ENCODE data around the gene CCDC127.
"Not testable (repeated sequence)": the region's sequence is repeated elsewhere in the genome, so short reads cannot be mapped to it uniquely, and the experiment has no call there.

The CCDC127 gene

GRCh38 chr5:223791-224190 lies 5.8 kb upstream of the CCDC127 start:
- peaks cover 27% of the 10 kb centered on the region for H3K4me1 ChIP-seq (ENCODE audit: insufficient read depth, poor library complexity, severe bottlenecking)
- DNase-seq (ENCODE audit: low spot score) (no peak), ATAC-seq (ENCODE audit: low read depth) (no peak)
- no peak overlapping the region for H3K27ac ChIP-seq (ENCODE audit: poor library complexity, severe bottlenecking)
- peaks cover 66% of the 10 kb centered on the region for H3K36me3 ChIP-seq (ENCODE audit: low read depth)
- TF ChIP-seq CTCF (IDR thresholded peaks at IDR 0.05; ENCODE audit: poor library complexity, severe bottlenecking): no peak
- no peaks in the 10 kb centered on the region for H3K27me3 ChIP-seq (ENCODE audit: insufficient read depth, poor library complexity, severe bottlenecking)
- no peaks in the 10 kb centered on the region for H3K9me3 ChIP-seq (ENCODE audit: severe bottlenecking)
- H3K4me3 ChIP-seq (ENCODE audit: severe bottlenecking): no peak overlapping the region

DNA sequence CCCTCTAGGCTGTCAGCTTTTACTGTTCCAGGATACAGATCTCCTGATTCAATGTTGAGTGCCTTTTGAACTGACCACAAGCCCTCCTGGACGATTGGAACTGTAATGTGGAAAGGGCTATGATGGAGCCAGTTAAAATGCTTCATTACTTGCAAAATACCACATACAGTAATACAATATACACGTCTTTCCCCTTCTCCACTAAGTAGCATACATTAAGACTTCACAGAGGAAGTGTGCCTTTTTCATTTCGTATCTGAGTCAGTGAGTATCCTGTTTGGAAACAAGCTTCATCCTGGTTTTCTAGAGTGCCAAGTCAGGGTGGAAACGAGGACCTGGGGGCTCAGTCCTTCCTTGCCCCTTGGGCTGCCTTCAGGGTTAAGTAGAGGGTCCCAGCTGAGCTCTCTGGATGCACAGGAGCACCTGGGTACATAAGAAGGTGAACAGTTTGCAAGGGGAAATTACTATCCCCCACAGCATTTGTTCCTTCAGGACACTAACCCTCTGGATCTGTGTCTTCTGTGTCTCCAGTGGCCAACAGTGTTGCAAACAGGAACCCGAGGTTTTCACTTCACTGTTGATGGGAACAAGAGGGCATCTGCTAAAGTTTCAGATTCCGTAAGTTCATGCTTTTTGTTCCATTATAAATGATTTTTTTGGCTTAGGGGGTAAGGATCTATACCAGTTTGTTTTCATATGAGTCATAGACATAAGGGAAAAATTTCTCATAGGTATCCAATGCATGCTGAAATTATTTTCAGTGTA lies 5.2 kb upstream of the CCDC127 start:
- H3K4me1 ChIP-seq (ENCODE audit: insufficient read depth, poor library complexity, severe bottlenecking): peaks cover 27% of the 10 kb centered on the region
- not testable (repeated sequence) for H3K9me3 ChIP-seq (ENCODE audit: severe bottlenecking); DNase-seq (ENCODE audit: low spot score); H3K27me3 ChIP-seq (ENCODE audit: insufficient read depth, poor library complexity, severe bottlenecking); ATAC-seq (ENCODE audit: low read depth); H3K4me3 ChIP-seq (ENCODE audit: severe bottlenecking)
- peak overlapping the region; percentile 8 for H3K27ac ChIP-seq (ENCODE audit: poor library complexity, severe bottlenecking)
- peaks cover 60% of the 10 kb centered on the region for H3K36me3 ChIP-seq (ENCODE audit: low read depth)

GRCh38 chr5:219991-220390 lies 2.0 kb upstream of the CCDC127 start:
- ATAC-seq (ENCODE audit: low read depth): no peak
- peaks cover 32% of the 10 kb centered on the region for H3K36me3 ChIP-seq (ENCODE audit: low read depth)
- H3K27ac ChIP-seq (ENCODE audit: poor library complexity, severe bottlenecking): peak overlapping the region; percentile 73
- H3K27me3 ChIP-seq (ENCODE audit: insufficient read depth, poor library complexity, severe bottlenecking): no peaks in the 10 kb centered on the region
- H3K4me1 ChIP-seq (ENCODE audit: insufficient read depth, poor library complexity, severe bottlenecking): peaks cover 30% of the 10 kb centered on the region
- H3K9me3 ChIP-seq (ENCODE audit: severe bottlenecking): no peaks in the 10 kb centered on the region
- TF ChIP-seq CTCF (IDR thresholded peaks at IDR 0.05; ENCODE audit: poor library complexity, severe bottlenecking): no peak
- peak overlapping the region; percentile 75 for H3K4me3 ChIP-seq (ENCODE audit: severe bottlenecking)
- DNase-seq (ENCODE audit: low spot score): no peak

- Histone ChIP-seq H3K27ac (ENCODE audit: poor library complexity, severe bottlenecking) (peak overlapping the region; percentile 73), H3K4me3 (ENCODE audit: severe bottlenecking) (peak overlapping the region; percentile 75), H3K36me3 (ENCODE audit: low read depth) (peaks cover 27% of the 10 kb centered on the region), H3K27me3 (ENCODE audit: insufficient read depth, poor library complexity, severe bottlenecking) (no peaks in the 10 kb centered on the region), H3K4me1 (ENCODE audit: insufficient read depth, poor library complexity, severe bottlenecking) (peaks cover 30% of the 10 kb centered on the region), H3K9me3 (ENCODE audit: severe bottlenecking) (no peaks in the 10 kb centered on the region)
- no peak for TF ChIP-seq CTCF (IDR thresholded peaks at IDR 0.05; ENCODE audit: poor library complexity, severe bottlenecking)
- ATAC-seq (ENCODE audit: low read depth) (peak; percentile 28; the same call in 1 of the 3 replicates), DNase-seq (ENCODE audit: low spot score) (no peak)
Measured at GRCh38 chr5:219460-219863, 1.5 kb upstream of the CCDC127 start.

DNA sequence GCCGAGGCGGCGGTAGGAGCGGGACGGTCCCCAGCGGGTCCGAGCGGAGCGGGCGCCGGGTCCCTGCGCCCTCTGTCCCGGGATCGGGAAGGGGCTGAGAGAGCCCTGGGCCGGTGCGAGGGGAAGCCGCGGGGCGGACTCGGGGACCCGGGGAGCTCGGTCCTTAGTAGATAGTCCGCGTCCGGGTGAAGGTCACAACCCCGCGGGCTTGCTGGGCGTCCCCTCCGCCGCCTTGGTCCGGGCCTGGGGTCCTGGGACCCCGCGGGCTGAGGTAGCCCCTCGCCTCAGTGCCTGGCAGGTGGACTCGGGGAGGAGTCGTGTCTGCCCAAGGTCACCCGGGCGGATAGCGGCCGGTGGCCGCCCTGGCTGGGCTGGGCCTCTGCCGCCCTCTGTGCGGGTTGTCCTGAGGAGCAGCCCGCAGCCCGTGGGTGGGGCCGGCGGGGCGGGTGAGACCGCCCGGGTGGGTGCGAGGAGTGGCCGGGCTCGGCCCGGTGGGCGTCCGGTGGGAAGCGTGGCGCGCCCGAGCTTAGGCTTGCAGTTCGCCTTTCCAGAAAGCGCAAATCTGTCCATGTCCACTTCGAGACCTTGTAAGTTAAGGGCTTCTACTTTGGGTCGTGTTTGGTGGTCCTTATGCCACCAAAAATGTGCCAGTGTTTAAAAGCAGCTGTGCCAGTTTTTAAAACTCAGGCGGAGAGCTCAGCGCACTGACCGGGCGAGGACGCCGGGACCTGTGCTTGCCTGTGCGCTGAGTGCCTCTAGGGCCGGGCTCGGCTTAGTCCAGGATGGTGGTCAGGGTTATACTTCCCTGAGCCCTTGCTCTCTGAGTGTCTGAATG lies 721 bp upstream of the CCDC127 start:
- H3K4me1 ChIP-seq (ENCODE audit: insufficient read depth, poor library complexity, severe bottlenecking): peaks cover 30% of the 10 kb centered on the region
- H3K4me3 ChIP-seq (ENCODE audit: severe bottlenecking): peak overlapping the region; percentile 75
- no peaks in the 10 kb centered on the region for H3K27me3 ChIP-seq (ENCODE audit: insufficient read depth, poor library complexity, severe bottlenecking)
- no peak for DNase-seq (ENCODE audit: low spot score)
- TF ChIP-seq CTCF (IDR thresholded peaks at IDR 0.05; ENCODE audit: poor library complexity, severe bottlenecking): no peak
- peak overlapping the region; percentile 73 for H3K27ac ChIP-seq (ENCODE audit: poor library complexity, severe bottlenecking)
- H3K36me3 ChIP-seq (ENCODE audit: low read depth): peaks cover 24% of the 10 kb centered on the region
- ATAC-seq (ENCODE audit: low read depth): peak; percentile 68
- no peaks in the 10 kb centered on the region for H3K9me3 ChIP-seq (ENCODE audit: severe bottlenecking)

DNA sequence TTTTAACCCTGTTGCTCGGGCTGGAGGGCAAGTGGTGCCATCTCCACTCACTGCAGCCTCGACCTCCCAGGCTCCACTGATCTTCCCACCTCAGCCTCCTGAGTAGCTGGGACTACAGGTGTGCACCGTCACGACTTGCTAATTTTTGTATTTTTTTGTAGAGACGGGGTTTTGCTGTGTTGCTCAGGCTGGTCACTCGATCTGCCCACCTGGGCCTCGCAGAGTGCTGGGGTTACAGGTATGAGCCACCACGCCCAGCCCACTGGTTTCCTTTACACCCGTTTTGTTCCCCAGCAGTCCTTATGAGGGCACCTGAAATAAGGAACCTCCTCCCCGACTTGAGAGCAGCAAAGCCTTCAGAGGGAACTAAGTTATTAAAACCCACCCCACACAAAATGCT lies 1.9 kb downstream of the CCDC127 start:
- ATAC-seq (ENCODE audit: low read depth); H3K27me3 ChIP-seq (ENCODE audit: insufficient read depth, poor library complexity, severe bottlenecking); DNase-seq (ENCODE audit: low spot score); H3K9me3 ChIP-seq (ENCODE audit: severe bottlenecking); H3K4me3 ChIP-seq (ENCODE audit: severe bottlenecking): not testable (repeated sequence)
- Histone ChIP-seq H3K36me3 (ENCODE audit: low read depth) (peaks cover 20% of the 10 kb centered on the region), H3K4me1 (ENCODE audit: insufficient read depth, poor library complexity, severe bottlenecking) (peaks cover 15% of the 10 kb centered on the region), H3K27ac (ENCODE audit: poor library complexity, severe bottlenecking) (peak overlapping the region; percentile 18)

GRCh38 chr5:215256-215655 lies 2.7 kb downstream of the CCDC127 start:
- not testable (repeated sequence) for H3K9me3 ChIP-seq (ENCODE audit: severe bottlenecking); H3K4me1 ChIP-seq (ENCODE audit: insufficient read depth, poor library complexity, severe bottlenecking); DNase-seq (ENCODE audit: low spot score); H3K4me3 ChIP-seq (ENCODE audit: severe bottlenecking); H3K27me3 ChIP-seq (ENCODE audit: insufficient read depth, poor library complexity, severe bottlenecking)
- peaks cover 13% of the 10 kb centered on the region for H3K36me3 ChIP-seq (ENCODE audit: low read depth)
- peak overlapping the region; percentile 18 for H3K27ac ChIP-seq (ENCODE audit: poor library complexity, severe bottlenecking)
- ATAC-seq (ENCODE audit: low read depth): peak; percentile 51

Data from RWPE2 (cell line).